Stimulated activated CD8-positive, alpha-beta memory T cell treated with anti-CD3 and anti-CD28 coated beads, Interleukin-7, amount 100 ng/mL, for 4 hours (primary cell): ENCODE results near the gene BLACAT1.
A peak's percentile ranks its signal among the peaks of the same experiment; 100 is the strongest.

Experiments
- DNase-seq, 2 donors: peaks; one replicate each; pipeline ENCODE4 v3.0.0-alpha.2; 2020; ENCODE audit warnings: low read depth in 2 of 2

BLACAT1 gene

GRCh38 chr1:205456868-205457745, 1.3 kb upstream of the BLACAT1 start:
- DNase-seq = no peak

- DNase-seq = no peak
Observed at GRCh38 chr1:205456383-205456867, 580 bp upstream of the BLACAT1 start.

GRCh38 chr1:205454903-205455335, 926 bp downstream of the BLACAT1 start:
- DNase-seq = no peak

- no peak for DNase-seq
Observed at GRCh38 chr1:205453466-205453865, 2.4 kb downstream of the BLACAT1 start.

- DNase-seq = no peak
Observed at GRCh38 chr1:205452933-205453332, 2.9 kb downstream of the BLACAT1 start.

DNA sequence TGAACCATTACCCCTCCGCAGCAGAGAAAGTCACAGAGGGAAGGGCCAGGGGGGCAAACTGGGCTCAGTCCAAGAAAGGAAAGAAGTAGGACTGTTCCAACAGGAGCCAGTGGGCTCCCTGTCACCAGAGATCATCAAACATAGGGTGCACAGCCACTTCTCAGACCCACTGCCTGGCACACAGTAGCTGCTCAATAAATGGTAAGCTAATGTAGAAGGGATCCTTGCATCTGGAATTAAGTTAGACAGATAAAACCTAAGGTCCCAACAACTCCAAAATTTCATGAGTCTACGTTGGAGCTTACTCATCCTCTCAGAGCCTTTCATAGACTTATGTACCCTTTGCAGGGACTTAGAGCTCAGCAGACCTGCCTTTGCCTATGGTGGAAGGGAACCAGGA, 3.5 kb downstream of the BLACAT1 start:
- DNase-seq = no peak

- DNase-seq = no peak
Observed at GRCh38 chr1:205451759-205452164, 4.1 kb downstream of the BLACAT1 start.

GRCh38 chr1:205451202-205451601, 4.6 kb downstream of the BLACAT1 start:
- DNase-seq = no peak

DNA sequence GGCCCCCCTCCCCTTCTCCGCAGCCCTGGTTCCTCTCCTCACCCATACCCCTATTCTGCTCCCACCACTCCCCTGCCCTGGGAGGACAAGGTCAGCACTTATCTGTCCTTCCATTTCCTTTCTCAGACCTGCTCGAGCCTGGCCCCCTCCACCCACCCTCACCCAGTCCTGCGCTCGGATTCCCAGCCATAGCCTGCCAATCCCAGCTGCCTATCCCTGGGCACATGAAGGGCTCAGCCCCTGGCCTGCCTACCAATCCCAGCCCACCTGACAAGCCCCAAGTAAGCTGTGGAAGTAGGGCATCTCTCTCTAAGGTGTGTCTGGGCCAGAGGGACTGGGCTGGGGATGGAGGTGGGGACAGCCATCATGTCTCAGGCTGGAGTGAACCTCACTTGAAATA, 5.4 kb downstream of the BLACAT1 start:
- DNase-seq = no peak

DNA sequence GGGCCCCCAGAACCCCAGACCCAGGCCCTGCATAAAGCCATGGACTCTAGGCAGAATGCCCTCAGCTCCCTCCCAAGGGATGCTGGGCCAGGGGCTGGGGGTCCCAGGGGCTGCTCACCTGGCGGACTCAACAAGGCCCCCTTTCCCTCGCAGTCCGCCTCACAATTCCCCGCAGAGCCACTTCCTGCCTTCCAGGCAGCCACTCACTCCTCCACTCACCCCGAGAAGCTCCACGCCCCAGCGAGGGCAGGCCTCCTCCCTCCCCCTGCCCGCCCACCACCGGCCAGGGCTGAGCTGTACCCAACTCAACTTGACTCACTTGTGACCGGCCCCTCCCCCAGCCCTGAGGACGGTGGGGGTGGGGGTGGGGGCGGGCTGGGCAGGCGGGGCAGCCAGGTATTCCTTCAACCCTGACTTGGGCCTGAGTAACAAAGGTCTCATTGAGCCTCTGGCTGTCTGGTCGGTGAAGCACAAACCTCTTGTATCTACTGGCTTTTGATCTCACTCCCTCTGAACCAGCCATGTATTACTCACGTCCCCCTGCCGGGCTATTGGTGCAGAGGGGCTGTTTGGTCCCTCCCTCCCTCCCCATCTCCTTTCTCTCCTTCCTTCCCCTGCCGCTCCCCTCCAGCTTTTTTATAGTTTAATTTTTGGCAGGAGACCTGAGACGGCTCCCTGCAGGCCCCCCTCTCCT, 5.9 kb downstream of the BLACAT1 start:
- DNase-seq = peak; percentile 17 to 57

- no peak for DNase-seq
Observed at GRCh38 chr1:205449254-205449749, 6.5 kb downstream of the BLACAT1 start.

DNA sequence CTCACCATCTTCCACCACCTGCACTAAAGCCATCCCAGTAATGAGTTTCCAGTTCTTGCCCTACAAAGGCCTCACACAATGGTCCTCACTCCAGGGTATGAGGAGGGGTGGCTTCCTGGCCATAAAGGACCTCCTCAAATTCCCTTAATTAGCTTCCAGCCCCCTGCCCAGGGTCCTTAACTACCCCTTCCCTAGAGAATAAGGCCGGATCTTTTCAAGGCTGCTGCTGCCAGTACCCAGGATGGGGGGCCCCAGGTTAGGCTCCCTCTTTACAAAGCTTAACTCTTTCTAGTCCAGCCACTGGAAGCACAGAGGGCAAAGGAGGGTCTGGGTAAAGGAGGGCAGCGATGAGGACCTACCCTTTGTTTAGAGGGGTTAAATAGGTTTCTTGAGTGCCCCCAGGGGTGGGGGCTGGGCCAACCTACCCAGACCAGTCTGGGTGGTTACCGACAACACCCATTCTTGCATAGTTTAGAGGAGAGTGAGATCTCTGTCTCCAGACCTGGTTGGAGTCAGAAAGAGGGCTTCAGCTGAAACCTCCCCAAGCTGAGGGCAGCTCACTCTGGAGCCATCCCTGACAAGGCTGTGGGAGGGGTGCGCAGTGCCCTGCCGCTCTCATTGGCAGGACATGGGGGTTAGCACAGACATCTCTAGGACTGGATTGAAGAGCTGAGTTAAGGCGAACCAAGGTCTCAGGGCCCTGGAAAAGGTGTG, 7.1 kb downstream of the BLACAT1 start:
- DNase-seq = no peak

GRCh38 chr1:205447457-205448341, 8.1 kb downstream of the BLACAT1 start:
- DNase-seq = no peak

GRCh38 chr1:205446828-205447227, 9.0 kb downstream of the BLACAT1 start:
- no peak for DNase-seq

GRCh38 chr1:205445646-205445935, 10.3 kb downstream of the BLACAT1 start:
- no peak for DNase-seq

GRCh38 chr1:205444931-205445645, 10.8 kb downstream of the BLACAT1 start:
- DNase-seq = no peak

DNA sequence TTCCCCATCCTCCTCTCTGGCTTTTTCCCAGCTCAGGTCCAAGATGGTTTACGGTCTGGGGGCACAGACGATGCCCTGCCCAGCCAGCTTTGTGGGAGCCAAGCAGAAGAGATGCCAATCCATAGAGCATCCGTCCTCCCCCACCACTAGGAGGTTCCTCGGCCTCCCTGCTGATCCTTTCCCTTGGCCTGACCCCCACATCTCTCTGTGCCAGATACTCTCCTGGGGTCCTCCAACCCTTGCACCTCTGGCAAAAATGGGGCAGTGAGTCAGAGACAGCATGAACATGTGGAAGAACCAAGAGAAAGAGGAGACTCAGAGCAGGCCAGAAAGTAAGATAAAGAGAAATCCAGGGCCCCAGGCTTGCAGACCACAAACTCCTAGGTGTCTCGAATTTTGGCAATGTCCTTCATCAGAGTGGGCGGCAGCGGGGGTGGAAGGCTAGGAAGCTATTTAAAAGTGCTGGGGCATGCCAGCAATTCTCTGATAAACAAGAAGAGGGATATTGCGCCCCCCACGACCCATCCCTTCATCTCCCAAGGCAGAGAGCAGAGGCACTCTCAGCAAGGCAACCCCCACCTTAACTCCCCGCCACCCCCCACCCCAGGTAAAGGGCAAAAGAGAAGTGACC, 11.4 kb downstream of the BLACAT1 start:
- no peak for DNase-seq

DNA sequence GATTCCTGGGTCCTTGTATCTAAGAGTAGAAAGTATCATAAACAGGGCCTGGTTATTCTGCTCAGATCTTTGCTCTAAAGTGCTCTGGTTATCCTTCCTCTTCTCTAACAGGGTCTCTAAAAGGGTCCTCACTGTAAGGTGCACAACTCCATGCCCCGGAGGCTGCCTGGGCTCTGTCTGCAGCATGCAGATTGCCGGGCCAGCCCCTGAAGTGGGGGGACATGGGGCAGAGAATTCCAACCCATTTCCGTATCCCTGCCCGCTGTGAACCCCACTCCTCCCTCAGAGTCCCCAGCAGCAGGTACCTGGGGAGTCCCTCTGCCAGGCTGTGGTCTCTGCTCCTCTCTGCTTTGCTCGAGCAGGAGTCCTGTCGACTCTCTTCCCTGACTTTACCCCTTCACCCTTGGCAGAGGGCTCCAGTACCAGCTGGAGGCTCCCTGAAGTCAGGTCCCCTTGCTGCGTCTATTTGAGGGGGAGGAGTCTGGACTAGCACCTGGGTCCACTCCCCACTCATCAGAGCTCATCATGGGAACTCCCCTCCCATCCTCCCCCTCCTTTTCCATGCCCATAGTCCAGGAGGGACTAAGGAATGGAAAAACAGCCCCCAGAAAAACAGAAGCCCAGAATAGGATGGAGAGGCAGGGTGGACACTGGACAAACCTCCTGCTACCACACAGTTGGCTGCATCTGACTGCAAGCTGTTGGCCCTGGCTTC, 12.1 kb downstream of the BLACAT1 start:
- no peak for DNase-seq

DNA sequence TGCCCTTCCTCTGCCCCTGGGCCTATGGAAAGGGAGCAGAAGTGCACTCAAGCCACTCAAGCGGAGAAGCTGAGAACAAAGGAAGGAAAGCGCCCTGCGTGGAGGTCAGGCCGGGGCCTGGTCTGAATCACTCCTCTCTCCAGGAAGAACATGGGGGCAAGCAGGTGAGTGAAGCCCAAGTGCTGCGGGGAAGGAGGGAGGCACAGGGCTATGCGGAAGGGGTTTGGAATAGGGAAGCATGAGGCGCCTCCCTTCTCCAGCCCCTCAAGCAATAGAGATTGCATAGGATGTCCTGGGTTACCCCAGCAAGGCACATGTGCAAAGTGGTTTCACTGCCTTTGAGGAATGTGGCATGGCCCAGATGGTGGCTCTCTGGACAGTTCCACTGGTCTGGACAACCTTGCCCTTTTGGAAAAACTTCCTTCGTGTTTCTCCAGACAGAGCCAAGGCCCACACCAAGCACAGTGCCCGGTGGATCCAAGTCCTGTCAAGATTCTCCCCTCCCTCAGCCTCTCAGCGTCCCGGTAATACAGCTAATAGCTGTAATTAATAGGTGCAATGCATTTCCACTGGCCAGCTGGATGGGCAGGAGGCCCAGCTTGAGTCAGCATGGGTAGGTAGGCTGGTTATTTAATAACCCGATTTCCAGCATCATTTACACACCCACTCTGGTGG, 13.7 kb downstream of the BLACAT1 start:
- DNase-seq = no peak
